Measurements from ENCODE around the gene EPHB3. TPM values are rescaled to one million over a fixed set of nuclear protein-coding genes. Genes with fewer than 3 reads are reported as not detected.

EPHB3 gene
- total and polyA plus RNA-seq, 7 donors, result 0.08 to 1.6 (median 0.63) TPM

- Histone ChIP-seq H3K27ac (no peak overlapping the region), H3K4me1 (peaks cover 8% of the 10 kb centered on the region), H3K27me3 (ENCODE audit: insufficient read depth in 3 of 3, low read length in 2 of 3) (peaks cover 0 to 18% (median 8%) of the 10 kb centered on the region in 3 donors), H3K36me3 (ENCODE audit: insufficient read depth in 1 of 2, low read depth in 1 of 2) (no peaks in the 10 kb centered on the region), H3K9me3 (no peaks in the 10 kb centered on the region), H3K4me3 (no peak overlapping the region)
- DNase-seq (no peak), ATAC-seq (no peak)
- intact Hi-C loops (cut with DNase I), result no loop called here
- TF ChIP-seq CTCF (IDR thresholded peaks at IDR 0.05), result no peak
- WGBS, 3 donors, result 91 to 94% (median 92%) methylated on average over 7 of the region's 7 CpGs
Measured at GRCh38 chr3:184598574-184598927, 37.0 kb downstream of the EPHB3 start.

- no peak for ATAC-seq
- WGBS, 3 donors, result 91 to 99% (median 97%) methylated on average over 3 of the region's 3 CpGs
- intact Hi-C loops (cut with DNase I), result no loop called here
Measured at GRCh38 chr3:184599143-184599542, 37.6 kb downstream of the EPHB3 start.

GRCh38 chr3:184600685-184601377 is 39.2 kb downstream of the EPHB3 start:
- peak in 2 of 4 donors; percentile 16 to 18 for ATAC-seq
- TF ChIP-seq CTCF (IDR thresholded peaks at IDR 0.05), result no peak
- no peak overlapping the region for H3K27ac ChIP-seq
- H3K9me3 ChIP-seq, result no peaks in the 10 kb centered on the region
- peak in 1 of 2 donors; percentile 29 for DNase-seq
- WGBS, 3 donors, result 74 to 86% (median 78%) methylated on average over 10 of the region's 10 CpGs
- peaks cover 21% of the 10 kb centered on the region for H3K4me1 ChIP-seq
- H3K36me3 ChIP-seq (ENCODE audit: insufficient read depth in 1 of 2, low read depth in 1 of 2), result no peaks in the 10 kb centered on the region
- H3K4me3 ChIP-seq, result no peak overlapping the region
- intact Hi-C loops (cut with DNase I), result no loop called here
- peaks cover 0 to 38% (median 21%) of the 10 kb centered on the region in 3 donors for H3K27me3 ChIP-seq (ENCODE audit: insufficient read depth in 3 of 3, low read length in 2 of 3)

More at GRCh38 chr3:184599143-184599542, 37.6 kb downstream of the EPHB3 start:
- peaks cover 14% of the 10 kb centered on the region for H3K4me1 ChIP-seq
- no peaks in the 10 kb centered on the region for H3K36me3 ChIP-seq (ENCODE audit: insufficient read depth in 1 of 2, low read depth in 1 of 2)
- no peaks in the 10 kb centered on the region for H3K9me3 ChIP-seq
- H3K4me3 ChIP-seq, result no peak overlapping the region
- peaks cover 0 to 24% (median 14%) of the 10 kb centered on the region in 3 donors for H3K27me3 ChIP-seq (ENCODE audit: insufficient read depth in 3 of 3, low read length in 2 of 3)
- no peak for TF ChIP-seq CTCF (IDR thresholded peaks at IDR 0.05)
- no peak for DNase-seq
- H3K27ac ChIP-seq, result no peak overlapping the region

- 31 to 39% (median 37%) methylated on average over 36 to 63 of the region's 63 CpGs for WGBS, 3 donors
- DNase-seq (peak in 1 of 2 donors; percentile 52), ATAC-seq (no peak)
- Histone ChIP-seq H3K27me3 (ENCODE audit: insufficient read depth in 3 of 3, low read length in 2 of 3) (peaks cover 0 to 42% (median 24%) of the 10 kb centered on the region in 3 donors), H3K36me3 (ENCODE audit: insufficient read depth in 1 of 2, low read depth in 1 of 2) (no peaks in the 10 kb centered on the region), H3K4me1 (peaks cover 21% of the 10 kb centered on the region), H3K27ac (no peak overlapping the region), H3K9me3 (no peaks in the 10 kb centered on the region), H3K4me3 (peak overlapping the region; percentile 30)
- intact Hi-C loops (cut with DNase I), result no loop called here
- TF ChIP-seq CTCF (IDR thresholded peaks at IDR 0.05), result no peak
Measured at GRCh38 chr3:184601576-184602371, 40.2 kb downstream of the EPHB3 start.
